HepG2 (cell line): Measurements from ENCODE around the gene MRPS7. TPM values are rescaled to one million over a fixed set of nuclear protein-coding genes. Genes with fewer than 3 reads are reported as not detected.

Experiments used
- AKAP8 ChIP-seq: sonication (generic); formaldehyde crosslinking; IDR thresholded peaks from 2 replicates; pipeline ENCODE4 v1.5.1; 2020; ENCODE audit warnings: mild to moderate bottlenecking, missing genetic modification reagents
- CEBPB ChIP-seq: IDR thresholded peaks from 2 replicates; pipeline ENCODE4 v1.6.1; 2011; ENCODE audit warnings: low read depth, low read length, improper control_type of control experiment, borderline replicate concordance
- CENPT ChIP-seq: sonication (generic); formaldehyde crosslinking; IDR thresholded peaks from 2 replicates; pipeline ENCODE4 v1.8.0; 2022; ENCODE audit warnings: low read depth, mild to moderate bottlenecking, moderate library complexity, missing genetic modification reagents
- GATAD1 ChIP-seq: IDR thresholded peaks from 2 replicates; pipeline ENCODE4 v1.6.1; 2016; ENCODE audit warnings: missing genetic modification reagents, missing compliant biosample characterization
- HDAC2 ChIP-seq: sonication (generic); formaldehyde crosslinking; IDR thresholded peaks from 2 replicates; pipeline ENCODE4 v1.4.0; 2020; ENCODE audit warnings: missing genetic modification reagents
- HIVEP1 ChIP-seq: sonication (generic); formaldehyde crosslinking; IDR thresholded peaks from 2 replicates; pipeline ENCODE4 v1.4.0; 2020; ENCODE audit warnings: mild to moderate bottlenecking, missing genetic modification reagents
- KLF12 ChIP-seq: sonication (generic); formaldehyde crosslinking; IDR thresholded peaks from 2 replicates; pipeline ENCODE4 v1.4.0; 2020; ENCODE audit warnings: missing genetic modification reagents, borderline replicate concordance
- NFYB ChIP-seq: sonication (generic); formaldehyde crosslinking; IDR thresholded peaks from 2 replicates; pipeline ENCODE4 v1.4.0; 2020; ENCODE audit warnings: missing genetic modification reagents
- NR2F2 ChIP-seq: IDR thresholded peaks from 2 replicates; pipeline ENCODE4 v1.6.1; 2012; ENCODE audit warnings: low read depth, inconsistent platforms, borderline replicate concordance
- PITX1 ChIP-seq: sonication (generic); formaldehyde crosslinking; IDR thresholded peaks from 2 replicates; pipeline ENCODE4 v1.5.1; 2020; ENCODE audit warnings: mild to moderate bottlenecking, missing genetic modification reagents
- ZBTB39 ChIP-seq: sonication (generic); formaldehyde crosslinking; IDR thresholded peaks from 2 replicates; pipeline ENCODE4 v1.5.0; 2020; ENCODE audit warnings: missing genetic modification reagents
- ZBTB7B ChIP-seq: sonication (generic); formaldehyde crosslinking; IDR thresholded peaks from 2 replicates; pipeline ENCODE4 v1.4.0; 2020; ENCODE audit warnings: missing genetic modification reagents
- ZFP91 ChIP-seq: sonication (generic); formaldehyde crosslinking; IDR thresholded peaks from 2 replicates; pipeline ENCODE4 v1.9.0; 2022; ENCODE audit warnings: missing genetic modification reagents, mild to moderate bottlenecking, borderline replicate concordance
- ZHX2 ChIP-seq, 2 experiments: sonication (generic) in 1 of 2; formaldehyde crosslinking in 1 of 2; IDR thresholded peaks; 2 replicates each; pipeline versions ENCODE4 v1.6.1 to v1.9.0; 2014 to 2022; ENCODE audit warnings: antibody characterized with exemption in 1 of 2, borderline replicate concordance in 1 of 2, inconsistent platforms in 1 of 2, low read depth in 1 of 2, missing genetic modification reagents in 1 of 2
- ZMAT5 ChIP-seq: sonication (generic); formaldehyde crosslinking; IDR thresholded peaks from 2 replicates; pipeline ENCODE4 v1.5.0; 2020; ENCODE audit warnings: mild to moderate bottlenecking, low read depth, missing genetic modification reagents, borderline replicate concordance
- ZNF33A ChIP-seq: sonication (generic); formaldehyde crosslinking; IDR thresholded peaks from 2 replicates; pipeline ENCODE4 v1.5.1; 2020; ENCODE audit warnings: missing genetic modification reagents, mild to moderate bottlenecking, moderate library complexity, borderline replicate concordance
- ZNF510 ChIP-seq: sonication (generic); formaldehyde crosslinking; IDR thresholded peaks from 2 replicates; pipeline ENCODE4 v1.4.0; 2020; ENCODE audit warnings: low read depth, mild to moderate bottlenecking, missing genetic modification reagents
- ZNF605 ChIP-seq: sonication (generic); formaldehyde crosslinking; IDR thresholded peaks from 2 replicates; pipeline ENCODE4 v1.8.0; 2022; ENCODE audit warnings: mild to moderate bottlenecking, missing genetic modification reagents
- ZNF75D ChIP-seq: sonication (generic); formaldehyde crosslinking; IDR thresholded peaks from 2 replicates; pipeline ENCODE4 v1.8.1; 2023; ENCODE audit warnings: missing genetic modification reagents, mild to moderate bottlenecking, borderline replicate concordance
- polyA plus RNA-seq, 8 experiments: library from polyadenylated mRNA; depleted of rRNA in 3 of 8; stranded (reverse) in 7 of 8; unstranded in 1 of 8; fragments of >200 nt; fragmentation: Illumina TruSeq in 4 of 8; extraction: Trizol in 4 of 8; gene quantifications; 2 replicates each; pipeline versions ENCODE4 v1.2.1 to v1.2.3, GENCODE V29; 2011 to 2016; ENCODE audit warnings: low read depth in 4 of 8, missing spikeins in 1 of 8, mixed read lengths in 1 of 8; ENCODE audit not compliant: insufficient read depth in 1 of 8
- total RNA-seq, 5 experiments: library from RNA; depleted of rRNA; stranded (reverse); fragments of >200 nt; fragmentation: Illumina TruSeq; extraction: Trizol; gene quantifications; 2 replicates each; pipeline ENCODE4 v1.2.3, GENCODE V29; 2016; ENCODE audit warnings: low read depth in 1 of 5

MRPS7 gene
- total and polyA plus RNA-seq, 2 of the 13 experiments (the other 11 are each of a cell fraction or from before 2014, with no cell fraction given), result 97.0 to 162 TPM

GRCh38 chr17:75270218-75270965 lies 8.7 kb downstream of the MRPS7 start (continued):
- TF ChIP-seq ZNF605 (CRISPR knock-in tag) (peak; percentile 90), ZHX2 (IDR thresholded peaks at IDR 0.05; ENCODE audit: low read depth) (0 out of 2 replicates have a peak, but pooled peaks have one; percentile 7), ZHX2 (CRISPR knock-in tag; IDR thresholded peaks at IDR 0.05; ENCODE audit: borderline replicate concordance) (no peak), GATAD1 (CRISPR knock-in tag) (peak; percentile 78), ZBTB39 (no peak), ZBTB7B (CRISPR knock-in tag) (peak; percentile 65), CENPT (CRISPR knock-in tag) (no peak), CEBPB (peak; percentile 91), ZFP91 (CRISPR knock-in tag) (peak; percentile 76), ZNF510 (no peak; the same call in 1 of the 2 replicates), NFYB (CRISPR knock-in tag) (peak; percentile 30; the same call in 1 of the 2 replicates), AKAP8 (peak; percentile 70; the same call in 1 of the 2 replicates), ZNF75D (CRISPR knock-in tag) (peak; percentile 36; the same call in 1 of the 2 replicates), HIVEP1 (CRISPR knock-in tag) (peak; percentile 17; the same call in 1 of the 2 replicates), PITX1 (CRISPR knock-in tag) (peak; percentile 79), HDAC2 (peak; percentile 72), ZMAT5 (CRISPR knock-in tag) (no peak), ZNF33A (CRISPR knock-in tag) (peak; percentile 77; the same call in 1 of the 2 replicates), KLF12 (CRISPR knock-in tag) (peak; percentile 34; the same call in 1 of the 2 replicates), NR2F2 (no peak)
